ENCODE results near the gene RSPH1.

Gene RSPH1

DNA sequence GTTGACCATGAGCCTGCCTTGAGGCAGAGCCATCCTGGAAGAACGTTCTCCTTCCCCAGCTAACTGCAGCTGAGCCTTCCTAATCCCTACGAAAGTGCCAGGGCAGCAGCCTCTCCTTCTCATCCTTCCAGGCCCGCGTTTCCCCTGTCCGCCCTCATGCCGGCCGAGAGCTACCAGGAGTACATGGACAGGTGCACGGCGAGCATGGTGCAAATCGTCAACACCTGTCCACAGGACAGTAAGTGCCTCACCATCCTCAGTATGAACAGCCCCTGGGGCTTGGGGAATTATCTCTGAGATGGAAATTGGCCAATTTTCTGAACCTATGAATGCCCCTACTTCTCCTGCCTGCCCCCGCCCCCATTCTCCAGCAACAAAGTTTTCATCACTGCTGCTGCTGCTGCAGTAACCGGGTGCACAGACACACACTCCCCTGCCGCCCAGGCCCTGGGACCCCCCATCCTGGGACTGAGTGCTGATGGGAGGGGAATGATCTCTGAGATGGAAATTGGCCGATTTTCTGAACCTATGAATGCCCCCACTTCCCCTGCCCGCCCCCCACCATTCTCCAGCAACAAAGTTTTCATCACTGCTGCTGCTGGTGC, 52.7 kb downstream of the RSPH1 start:
- DNase-seq: no peak

DNA sequence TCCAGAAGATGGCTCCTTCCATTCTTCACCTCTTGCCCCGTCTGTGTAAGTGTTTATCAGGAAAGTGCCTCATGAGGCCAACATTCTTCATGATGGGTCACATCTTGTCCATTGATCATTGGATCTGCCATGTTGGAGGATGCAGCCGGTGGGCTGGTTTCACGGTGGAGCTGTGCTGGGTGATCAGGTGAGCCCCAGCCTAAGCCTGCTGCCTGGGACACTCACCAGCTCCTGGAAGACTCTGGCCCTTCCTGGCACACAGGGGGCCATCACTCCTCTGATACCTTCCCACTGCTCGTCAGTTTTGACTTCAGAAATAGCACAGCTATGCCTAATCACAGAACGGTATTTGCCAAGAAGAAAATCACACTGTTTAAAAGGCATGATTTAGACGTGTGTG, 54.1 kb downstream of the RSPH1 start:
- no peak for DNase-seq

DNA sequence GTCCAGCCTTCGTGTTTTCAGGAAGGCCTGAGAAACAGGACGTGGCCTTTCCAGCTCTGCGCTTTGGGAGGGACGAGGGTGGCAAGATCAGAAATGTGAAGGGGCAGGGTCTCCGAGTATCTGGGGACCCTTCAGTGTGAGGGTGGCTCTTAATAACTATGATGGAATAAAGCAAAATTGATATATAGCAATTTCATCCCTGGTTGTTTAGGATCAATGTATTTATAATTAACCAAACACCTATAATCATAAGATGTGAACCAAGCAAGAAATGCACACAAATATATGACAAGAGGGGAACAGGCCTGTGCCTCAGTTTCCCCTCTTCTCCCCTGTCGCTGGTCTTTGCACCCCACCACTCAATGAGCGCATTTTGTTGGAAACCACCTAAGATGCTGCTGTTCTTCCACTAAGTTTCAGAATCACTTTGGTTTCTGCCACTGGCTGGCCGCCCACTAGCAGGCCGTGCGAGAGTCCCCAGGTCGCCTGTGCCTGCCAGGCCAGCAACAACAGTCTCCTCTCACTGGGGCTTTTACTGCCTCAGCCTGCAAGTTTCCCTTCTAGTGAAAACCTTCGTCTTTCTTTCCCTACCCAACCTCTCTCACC, 55.7 kb downstream of the RSPH1 start:
- DNase-seq: no peak

DNA sequence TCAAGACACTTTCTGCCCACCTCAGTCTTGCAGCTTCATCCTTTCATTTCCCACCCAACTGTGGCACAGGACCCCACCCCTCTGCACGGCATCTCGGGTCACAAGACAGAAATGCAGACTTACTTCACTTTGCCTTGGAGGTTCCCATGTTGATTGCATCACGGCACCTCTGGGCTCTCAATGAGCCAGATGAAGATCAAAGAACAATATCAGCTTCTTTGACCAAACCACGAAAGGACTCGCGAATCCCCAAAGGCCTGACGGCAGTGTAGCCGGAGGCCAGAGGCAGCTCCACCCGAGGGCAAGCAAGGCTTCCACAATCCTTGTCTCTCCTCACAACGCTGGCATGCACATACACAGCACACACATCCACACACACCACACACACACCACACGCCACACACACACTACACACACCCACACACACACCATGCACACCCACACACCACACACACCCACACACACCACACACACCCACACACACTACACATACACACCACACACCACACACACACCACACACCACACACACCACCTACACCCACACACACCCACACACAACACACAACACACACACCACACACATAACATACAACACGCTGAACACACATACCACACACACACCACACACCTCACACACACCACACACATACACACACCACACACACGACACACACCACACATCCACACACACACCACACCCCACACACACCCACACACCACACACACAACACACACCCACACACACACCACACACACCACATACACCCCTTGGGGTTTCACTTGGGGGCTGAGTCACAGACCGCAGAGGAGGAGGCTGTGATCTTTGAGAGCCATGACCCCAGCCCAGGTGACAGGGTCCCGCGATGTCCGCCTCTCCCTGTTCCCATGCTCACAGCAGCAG, 56.5 kb downstream of the RSPH1 start:
- no peak for DNase-seq

DNA sequence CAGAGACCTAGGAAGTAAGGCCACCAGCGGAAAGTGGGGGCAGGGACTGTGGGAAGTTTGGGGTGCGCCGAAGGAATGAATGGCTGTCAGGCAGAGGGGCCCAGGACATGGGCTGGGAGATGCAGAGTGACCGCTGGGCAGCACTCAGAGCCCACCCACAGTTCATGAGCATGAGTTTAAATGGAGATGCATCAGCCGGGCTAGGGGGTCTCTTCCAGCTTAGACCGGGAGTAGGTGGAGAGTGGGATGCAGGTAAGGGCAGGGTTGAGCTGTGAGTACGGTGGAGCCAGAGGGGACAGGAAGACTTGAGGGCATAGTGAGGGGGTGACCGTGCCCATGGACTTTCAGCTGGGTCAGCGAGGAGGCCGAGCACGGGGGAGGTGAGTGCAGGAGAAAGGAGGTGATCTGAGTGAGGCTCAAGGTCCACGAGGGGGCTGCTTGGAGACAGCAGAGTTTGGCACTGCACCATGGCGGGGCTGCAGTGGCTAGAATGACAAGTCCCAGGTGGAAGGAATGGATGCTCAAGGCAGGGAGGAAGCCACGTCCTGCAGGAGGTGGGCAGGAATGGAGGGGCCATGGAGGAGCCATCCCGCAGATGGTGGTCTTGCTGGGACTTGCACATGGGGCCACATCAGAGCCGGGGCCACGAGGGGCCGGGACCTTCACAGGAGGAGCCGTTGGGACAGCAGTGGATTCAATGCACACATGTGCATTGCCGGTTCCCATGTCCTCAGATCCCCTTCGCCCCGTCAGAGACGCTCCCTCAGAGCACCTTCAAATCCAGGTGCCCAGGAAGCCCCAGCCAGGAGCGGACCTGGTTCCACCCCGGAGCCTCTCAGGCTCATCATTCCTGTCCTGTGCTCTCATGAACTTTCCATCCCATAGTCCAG, 57.5 kb downstream of the RSPH1 start:
- no peak for DNase-seq

DNA sequence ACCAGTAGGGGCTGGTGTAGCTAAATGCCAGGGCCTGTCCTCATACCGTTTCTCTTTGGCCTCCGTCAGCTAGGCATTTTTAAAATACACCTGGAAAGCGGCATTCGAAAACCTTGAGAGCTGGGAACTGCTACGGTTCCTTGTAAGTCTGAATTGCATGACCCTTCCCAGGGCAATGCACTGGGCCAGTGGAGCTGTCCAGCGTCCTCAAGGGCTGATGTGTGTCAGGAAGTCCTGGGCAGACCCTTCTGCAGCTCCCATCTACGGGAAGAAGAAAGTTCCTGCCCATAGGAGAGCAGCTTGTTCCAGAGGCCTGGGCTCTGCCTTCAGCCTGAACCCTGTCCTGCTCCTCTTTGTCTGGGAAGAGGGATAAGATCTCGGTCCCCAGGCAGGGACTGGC, 58.2 kb downstream of the RSPH1 start:
- peak; percentile 7 for DNase-seq

DNA sequence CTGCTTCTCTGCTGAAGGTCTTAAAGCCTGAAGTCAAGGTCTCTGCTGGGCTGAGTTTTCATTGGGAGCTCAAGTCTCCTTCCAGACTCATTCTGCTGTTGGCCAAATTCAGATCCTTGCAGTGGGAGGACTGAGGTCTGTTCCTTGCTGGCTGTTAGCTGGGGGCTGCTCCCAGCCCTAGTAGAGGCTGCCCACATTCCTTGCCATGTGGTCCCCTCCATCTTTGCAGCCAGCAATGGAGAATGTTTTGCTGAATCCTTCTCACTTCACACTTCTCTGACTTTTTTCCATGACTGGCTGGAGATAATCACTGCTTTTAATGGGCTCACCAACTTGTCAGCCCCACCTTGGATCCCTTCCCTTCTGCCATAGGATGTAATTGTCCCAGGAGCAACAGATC, 59.1 kb downstream of the RSPH1 start:
- DNase-seq: no peak

DNA sequence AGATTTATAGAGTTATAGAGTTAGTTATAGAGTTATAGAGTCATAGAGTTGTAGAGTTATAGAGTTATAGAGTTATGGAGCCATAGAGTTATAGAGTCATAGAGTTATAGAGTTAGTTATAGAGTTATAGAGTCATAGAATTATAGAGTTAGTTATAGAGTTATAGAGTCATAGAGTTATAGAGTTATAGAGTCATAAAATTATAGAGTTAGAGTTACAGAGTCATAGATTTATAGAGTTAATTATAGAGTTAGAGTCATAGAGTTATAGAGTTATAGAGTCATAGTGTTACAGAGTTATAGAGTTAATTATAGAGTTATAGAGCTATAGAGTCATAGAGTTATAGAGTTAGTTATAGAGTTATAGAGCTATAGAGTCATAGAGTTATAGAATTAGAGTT, 60.2 kb downstream of the RSPH1 start:
- no peak for DNase-seq

DNA sequence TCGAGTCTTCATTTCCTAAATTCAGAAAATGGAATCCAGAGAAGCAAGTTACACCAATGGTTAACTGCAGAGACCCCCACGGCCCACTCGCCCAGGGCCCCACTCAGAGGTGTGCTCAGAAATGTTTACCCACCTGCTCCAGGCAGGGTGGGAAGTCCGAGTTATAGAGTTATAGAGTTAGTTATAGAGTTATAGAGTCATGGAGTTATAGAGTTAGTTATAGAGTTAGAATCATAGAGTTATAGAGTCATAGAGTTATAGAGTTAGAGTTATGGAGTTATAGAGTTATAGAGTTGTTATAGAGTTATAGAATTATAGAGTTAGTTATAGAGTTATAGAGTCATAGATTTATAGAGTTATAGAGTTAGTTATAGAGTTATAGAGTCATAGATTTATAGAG, 60.6 kb downstream of the RSPH1 start:
- no peak for DNase-seq

DNA sequence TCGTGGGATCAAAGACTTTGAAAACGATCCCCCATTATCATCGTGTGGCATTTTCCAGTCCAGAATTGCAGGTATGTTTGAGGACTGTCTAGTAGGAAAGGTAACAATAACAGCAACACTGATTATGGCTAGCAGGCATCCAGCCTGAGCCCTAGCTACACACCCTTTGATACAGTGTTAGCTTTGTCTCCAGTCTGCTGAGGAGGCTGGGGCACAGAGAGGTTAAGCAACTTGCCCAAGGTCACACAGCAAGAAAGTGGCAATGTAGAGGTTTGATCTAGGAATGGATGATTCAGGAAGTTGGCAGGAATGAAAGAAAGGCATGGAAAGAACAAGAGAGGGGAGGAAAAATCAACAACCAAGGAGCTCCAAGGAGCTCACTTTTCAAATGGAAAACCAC, 61.1 kb downstream of the RSPH1 start:
- no peak for DNase-seq

DNA sequence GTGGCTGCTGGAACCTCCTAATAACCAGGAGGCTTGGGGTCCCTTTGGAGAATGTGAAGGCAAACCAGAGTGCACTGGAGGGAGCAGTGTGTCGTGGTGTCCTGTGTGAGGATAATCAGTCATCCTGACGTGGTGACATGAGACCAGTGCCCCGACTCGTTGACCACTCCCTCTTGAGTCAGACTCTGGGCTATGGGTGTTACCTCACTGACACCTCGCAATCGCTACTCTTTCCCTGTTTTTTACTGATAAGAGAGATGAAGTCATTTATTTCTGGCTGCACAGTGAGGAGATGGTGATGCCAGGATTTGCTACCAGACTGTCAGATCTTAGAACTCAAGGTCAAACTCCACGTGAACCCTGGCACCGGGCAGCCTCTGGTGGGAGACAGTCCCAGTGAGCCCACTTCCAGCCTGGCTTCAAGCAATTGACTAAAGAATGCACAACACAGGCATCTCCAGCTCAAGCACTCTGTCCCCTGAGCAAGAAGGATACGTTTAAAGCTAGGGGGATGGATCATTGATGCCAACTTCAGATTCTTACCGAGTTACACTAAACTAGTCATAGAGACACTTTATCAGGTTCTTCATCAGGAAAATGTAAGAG, 62.0 kb downstream of the RSPH1 start:
- peak; percentile 82 for DNase-seq

DNA sequence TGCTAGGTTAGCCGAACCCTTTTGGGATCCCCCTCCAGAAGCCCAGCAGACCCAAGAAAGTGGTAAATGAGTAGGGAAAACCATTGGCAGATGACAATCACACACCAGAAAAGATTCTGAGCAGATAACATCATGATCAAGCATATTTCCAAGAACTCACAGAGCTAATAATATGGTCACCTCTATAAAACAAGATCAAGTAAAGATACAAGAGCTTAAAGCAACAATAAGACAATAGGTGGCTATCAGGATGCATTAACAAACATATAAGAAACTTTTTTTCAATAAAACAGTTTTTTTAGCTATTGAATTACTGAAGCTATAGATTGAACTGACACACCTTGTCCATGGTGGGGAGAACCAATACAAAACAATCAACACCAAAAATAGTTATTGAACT, 63.3 kb downstream of the RSPH1 start:
- no peak for DNase-seq

DNA sequence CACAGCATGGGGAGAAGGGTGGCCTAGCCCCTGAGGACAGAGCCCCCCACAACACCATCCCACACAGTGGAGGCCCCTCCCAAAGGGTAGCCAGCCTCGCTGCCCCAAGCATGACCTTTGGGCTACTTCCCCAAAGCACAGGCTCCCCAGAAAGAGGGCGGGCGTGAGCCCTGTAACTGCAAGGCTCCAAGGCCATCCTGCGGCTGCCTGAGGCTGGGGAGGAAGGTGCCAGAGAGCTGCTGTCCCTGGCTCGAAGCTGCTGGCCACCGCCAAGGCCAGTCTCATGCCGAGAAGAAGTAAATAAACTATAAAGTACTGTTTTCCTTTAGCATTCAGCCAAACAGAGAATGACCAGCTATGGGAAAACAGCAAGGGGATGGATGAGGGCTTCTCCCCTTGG, 64.8 kb downstream of the RSPH1 start:
- DNase-seq: no peak

DNA sequence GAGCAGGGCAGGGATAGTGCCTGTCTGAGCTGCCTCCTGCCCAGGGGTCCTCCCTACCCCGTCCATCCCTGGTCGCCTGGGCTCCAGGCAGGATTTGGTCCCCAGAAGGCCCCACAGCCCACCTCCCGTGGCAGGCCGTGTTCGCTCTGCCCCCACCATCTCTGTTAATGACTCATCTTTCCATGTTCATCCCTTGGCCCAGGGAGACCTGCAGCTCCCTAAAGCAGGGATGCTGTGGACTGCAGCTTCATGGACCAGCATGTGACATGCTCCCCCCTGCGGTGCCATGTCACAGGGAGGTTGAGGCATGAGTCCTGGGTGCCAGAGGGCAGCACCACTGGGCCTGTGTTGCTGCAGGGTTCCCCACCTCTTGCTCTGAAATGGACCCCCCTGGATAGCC, 65.5 kb downstream of the RSPH1 start:
- DNase-seq: no peak

DNA sequence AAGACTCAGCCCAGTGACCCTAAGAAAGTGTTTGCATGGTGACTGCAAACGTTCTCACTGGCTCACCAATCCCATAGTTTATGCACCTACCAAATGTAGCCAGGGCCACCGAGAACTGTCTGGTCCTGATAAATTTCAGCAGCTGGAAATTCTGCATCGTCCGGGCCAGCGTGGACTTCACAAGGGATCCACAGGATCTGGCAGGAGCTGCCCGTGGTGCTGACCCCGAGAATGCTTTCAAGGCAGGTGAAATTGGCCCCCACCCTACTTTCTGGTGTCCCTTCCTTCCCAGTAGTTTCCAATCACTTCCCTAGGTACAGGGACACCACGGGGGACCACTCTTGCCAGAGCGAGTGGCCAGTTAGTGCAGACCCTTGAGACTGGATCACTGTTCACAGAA, 66.2 kb downstream of the RSPH1 start:
- DNase-seq: no peak

DNA sequence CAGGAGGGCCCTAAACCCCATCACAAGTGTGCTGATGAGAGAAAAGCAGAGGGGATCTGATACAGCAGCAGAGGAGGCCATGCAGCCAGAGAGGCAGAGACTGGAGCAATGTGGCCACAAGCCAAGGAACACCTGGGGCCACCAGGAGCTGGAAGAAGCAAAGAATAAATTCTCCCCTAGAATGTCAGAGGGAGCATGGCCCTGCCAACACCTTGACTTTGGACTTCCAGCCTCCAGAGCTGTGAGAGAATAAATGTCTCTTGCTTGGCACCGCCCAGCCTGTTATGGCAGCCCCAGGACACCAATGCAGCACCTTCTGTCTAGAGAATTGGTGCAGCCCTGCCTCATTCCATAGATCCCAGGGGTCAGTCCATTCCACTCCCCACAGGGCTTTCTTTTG, 67.0 kb downstream of the RSPH1 start:
- DNase-seq: no peak

DNA sequence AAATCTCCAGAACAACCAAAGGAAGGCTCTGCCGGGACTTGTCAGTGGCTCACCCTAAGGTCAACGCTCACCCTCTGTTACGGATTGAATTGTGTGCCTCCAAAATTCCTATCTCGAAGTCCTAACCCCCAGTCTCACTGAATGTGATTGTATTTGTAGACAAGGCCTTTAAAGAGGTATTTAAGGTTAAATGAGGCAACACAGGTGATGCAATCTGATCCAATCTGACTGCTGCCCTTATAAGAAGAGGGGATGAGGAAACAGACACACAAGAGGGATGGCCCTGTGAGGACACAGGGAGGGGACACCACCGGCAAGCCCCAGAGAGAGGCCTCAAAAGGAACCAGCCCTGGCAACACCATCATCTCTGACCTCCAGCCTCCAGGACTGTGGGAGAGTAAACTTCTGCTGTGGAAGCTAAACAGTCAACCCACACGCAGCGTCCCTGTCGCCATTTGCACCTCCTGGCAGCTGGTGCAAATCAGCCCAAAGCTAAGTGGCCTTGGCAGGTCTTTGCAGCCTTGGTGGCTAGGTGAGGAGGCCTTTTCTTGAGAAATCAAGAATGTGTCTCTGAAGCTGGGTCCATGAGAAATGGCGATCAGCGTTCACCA, 68.1 kb downstream of the RSPH1 start:
- no peak for DNase-seq

DNA sequence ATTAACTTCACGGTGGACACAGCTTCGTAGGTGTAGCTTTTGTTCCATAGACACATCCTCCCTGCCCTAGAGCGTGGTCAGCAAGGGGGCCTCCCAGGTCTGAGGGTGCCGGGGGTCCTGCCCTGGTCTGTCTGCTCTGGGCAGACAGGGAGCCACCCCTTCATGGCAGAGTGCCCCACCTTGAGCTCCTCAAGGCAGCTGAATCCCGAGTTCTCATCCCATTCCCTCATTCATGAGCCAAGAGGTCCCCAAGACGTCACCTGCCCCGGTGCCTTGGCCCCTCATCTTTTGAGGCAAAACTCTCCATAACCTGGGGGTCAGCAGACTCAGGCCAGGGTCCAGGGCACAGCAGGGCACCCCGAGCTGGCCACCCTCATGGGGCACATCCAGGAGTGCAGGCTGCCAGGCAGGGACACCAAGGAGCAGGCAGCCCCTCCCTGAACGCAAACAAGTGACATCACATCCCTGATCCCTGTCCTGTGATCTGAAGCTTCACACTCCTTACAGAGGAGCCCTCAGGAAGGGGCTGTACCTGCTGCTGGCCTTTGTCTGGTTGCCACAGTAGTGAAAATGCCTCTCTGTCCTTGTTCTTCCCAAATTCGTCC, 69.0 kb downstream of the RSPH1 start:
- DNase-seq: no peak

DNA sequence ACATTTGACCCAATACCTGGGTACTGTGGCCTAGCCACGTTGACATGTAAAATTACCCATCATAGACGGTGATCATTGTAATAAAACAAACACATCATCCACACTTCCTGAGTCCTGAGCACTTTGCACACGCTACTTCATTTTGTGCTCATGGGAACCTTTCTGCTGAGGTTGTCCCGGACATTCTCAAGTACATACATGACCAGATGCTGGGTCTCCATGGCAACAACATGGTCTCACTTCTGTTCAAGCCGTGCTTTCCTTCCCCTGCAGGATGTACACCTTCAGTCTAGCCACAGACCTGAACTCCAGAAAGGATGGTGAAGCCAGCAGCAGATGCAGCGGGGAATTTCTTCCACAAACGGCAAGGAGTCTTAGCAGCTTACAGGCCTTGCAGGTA, 69.6 kb downstream of the RSPH1 start:
- DNase-seq: no peak

DNA sequence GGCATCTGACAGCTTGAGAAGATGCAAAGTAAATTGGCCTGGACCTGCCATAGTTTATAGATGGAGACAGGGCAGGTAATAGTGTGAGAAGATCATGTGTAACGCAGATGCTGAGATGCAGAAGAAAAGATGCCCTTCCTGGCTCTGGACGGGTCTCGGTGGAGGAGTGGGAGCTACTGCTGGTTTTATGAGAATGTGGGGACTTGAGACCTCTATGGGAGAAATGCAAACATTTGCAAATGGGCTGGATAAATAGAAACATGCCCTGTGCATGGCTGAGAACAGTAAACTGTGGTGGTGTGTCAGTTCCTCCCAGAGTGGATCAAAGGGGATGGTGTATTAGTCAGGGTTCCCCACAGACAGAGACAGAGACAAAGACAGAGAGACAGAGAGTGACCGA, 70.4 kb downstream of the RSPH1 start:
- DNase-seq: no peak

DNA sequence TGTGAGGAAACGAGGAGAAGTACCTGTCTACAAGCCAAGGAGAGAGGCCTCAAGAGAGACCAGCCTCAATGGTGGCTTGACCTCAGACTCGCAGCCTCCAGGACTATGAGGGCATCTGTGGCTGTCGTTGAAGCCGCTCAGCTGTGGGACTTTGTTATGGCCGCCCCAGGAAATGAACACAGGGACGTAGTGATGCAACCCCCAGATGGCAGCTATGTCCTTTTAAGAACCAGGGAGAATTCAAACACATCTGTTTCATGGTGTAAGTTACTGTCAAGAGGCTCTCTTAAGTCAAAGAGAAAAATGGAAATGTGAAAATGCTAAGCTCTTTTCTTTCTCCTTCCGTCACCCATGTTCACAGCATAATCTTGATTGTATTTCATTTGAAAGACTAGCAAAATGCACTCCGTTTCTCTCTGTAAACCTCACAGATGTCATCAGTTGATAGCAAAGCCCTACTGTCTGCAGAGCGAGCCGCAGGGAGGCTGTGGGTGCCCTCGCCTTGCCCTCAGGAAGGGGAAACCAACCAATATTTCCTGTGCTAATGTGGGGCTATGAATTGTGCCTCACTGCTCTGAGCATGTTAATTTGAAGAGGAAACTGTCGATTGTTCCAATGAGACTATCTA, 71.0 kb downstream of the RSPH1 start:
- DNase-seq: no peak

Measured in NCI-H226 (cell line).